ENCODE measurements around the gene LGALS14.

Gene LGALS14

DNA sequence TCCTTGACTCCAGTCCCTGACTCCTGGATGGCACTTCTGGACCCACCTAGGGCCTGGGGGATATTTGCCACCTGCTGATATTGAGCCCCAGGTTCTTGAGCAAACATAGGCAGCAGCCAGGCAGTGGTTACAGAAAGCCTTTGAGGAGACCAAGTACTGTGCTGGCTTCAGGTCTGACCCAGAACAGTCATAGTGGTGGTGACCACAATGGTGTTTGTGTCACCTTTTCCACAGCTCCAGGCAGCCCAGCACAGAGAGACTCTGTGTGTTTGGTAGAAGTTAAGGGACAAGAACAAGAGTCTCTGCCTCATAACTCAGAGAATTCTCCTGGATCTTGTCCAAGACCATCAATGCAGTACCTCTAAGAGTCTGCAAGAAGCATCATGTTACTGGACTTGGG, 48.1 kb downstream of the LGALS14 start:
- H3K4me3 ChIP-seq (ENCODE audit: low read depth, low read length) = no peak overlapping the region
- DNase-seq (ENCODE audit: low read depth) = no peak
- TF ChIP-seq MYC (IDR thresholded peaks at IDR 0.05; ENCODE audit: low read depth, low read length) (no peak), POLR2A (IDR thresholded peaks at IDR 0.05; ENCODE audit: extremely low read depth, insufficient read length) (no peak)
- TF ChIP-seq, protein P1, sequence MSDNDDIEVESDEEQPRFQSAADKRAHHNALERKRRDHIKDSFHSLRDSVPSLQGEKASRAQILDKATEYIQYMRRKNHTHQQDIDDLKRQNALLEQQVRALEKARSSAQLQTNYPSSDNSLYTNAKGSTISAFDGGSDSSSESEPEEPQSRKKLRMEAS (IDR thresholded peaks at IDR 0.05; ENCODE audit: low read depth, low read length) = no peak
- TF ChIP-seq, protein P2, sequence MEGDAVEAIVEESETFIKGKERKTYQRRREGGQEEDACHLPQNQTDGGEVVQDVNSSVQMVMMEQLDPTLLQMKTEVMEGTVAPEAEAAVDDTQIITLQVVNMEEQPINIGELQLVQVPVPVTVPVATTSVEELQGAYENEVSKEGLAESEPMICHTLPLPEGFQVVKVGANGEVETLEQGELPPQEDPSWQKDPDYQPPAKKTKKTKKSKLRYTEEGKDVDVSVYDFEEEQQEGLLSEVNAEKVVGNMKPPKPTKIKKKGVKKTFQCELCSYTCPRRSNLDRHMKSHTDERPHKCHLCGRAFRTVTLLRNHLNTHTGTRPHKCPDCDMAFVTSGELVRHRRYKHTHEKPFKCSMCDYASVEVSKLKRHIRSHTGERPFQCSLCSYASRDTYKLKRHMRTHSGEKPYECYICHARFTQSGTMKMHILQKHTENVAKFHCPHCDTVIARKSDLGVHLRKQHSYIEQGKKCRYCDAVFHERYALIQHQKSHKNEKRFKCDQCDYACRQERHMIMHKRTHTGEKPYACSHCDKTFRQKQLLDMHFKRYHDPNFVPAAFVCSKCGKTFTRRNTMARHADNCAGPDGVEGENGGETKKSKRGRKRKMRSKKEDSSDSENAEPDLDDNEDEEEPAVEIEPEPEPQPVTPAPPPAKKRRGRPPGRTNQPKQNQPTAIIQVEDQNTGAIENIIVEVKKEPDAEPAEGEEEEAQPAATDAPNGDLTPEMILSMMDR (IDR thresholded peaks at IDR 0.05; ENCODE audit: low read depth, low read length) = no peak

GRCh38 chr19:39752795-39753194, 48.5 kb downstream of the LGALS14 start:
- no peak for DNase-seq (ENCODE audit: low read depth)
- TF ChIP-seq MYC (IDR thresholded peaks at IDR 0.05; ENCODE audit: low read depth, low read length) = no peak

DNA sequence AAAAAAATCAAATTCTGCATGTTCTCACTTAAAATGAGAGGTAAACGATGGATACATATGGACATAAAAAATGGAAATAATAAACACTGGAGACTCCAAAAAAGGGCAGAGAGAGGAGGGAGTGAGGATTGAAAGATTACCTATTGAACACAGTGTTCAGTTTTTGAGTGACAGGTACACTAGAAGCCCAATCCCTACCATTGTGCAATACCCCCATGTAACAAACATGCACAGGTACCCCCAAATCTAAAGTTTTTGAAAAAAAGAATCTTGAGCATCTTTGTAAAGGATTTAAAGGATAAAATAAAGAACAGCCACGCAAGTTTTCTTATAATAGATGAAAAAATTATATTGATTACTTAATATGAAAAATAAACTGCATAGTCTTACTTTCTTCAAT, 50.3 kb downstream of the LGALS14 start:
- TF ChIP-seq, protein P1 (IDR thresholded peaks at IDR 0.05; ENCODE audit: low read depth, low read length) = no peak
- no peak for TF ChIP-seq MYC (IDR thresholded peaks at IDR 0.05; ENCODE audit: low read depth, low read length)
- TF ChIP-seq POLR2A (IDR thresholded peaks at IDR 0.05; ENCODE audit: extremely low read depth, insufficient read length) = no peak
- TF ChIP-seq, protein P2 (IDR thresholded peaks at IDR 0.05; ENCODE audit: low read depth, low read length) = no peak
- H3K4me3 ChIP-seq (ENCODE audit: low read depth, low read length) = no peak overlapping the region
- DNase-seq (ENCODE audit: low read depth) = no peak

More at GRCh38 chr19:39752795-39753194, 48.5 kb downstream of the LGALS14 start:
- no peak overlapping the region for H3K4me3 ChIP-seq (ENCODE audit: low read depth, low read length)

DNA sequence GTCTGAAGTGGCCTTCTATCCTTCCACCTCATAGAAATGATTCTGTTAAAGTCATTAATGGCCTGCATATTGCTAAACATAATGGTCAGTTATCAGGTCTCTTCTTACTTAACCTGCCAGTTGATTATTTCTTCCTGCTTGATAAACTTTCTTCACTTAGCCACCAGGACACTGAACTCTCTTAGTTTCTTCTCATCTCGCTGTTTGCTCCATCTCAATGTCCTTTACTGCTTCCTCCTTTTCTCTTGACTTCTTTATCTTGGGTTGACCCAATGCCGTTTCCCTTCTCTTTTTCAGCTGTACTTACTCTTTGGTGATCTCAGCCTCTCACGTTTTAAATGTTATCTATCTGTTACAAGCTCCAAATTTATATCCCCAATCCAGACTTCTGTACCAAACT, 50.7 kb downstream of the LGALS14 start:
- TF ChIP-seq, protein P1 (IDR thresholded peaks at IDR 0.05; ENCODE audit: low read depth, low read length) = no peak
- no peak for TF ChIP-seq MYC (IDR thresholded peaks at IDR 0.05; ENCODE audit: low read depth, low read length)
- no peak for TF ChIP-seq POLR2A (IDR thresholded peaks at IDR 0.05; ENCODE audit: extremely low read depth, insufficient read length)
- TF ChIP-seq, protein P2 (IDR thresholded peaks at IDR 0.05; ENCODE audit: low read depth, low read length) = no peak
- no peak for DNase-seq (ENCODE audit: low read depth)
- no peak overlapping the region for H3K4me3 ChIP-seq (ENCODE audit: low read depth, low read length)

Measured in NB4 (cell line).